GM12874 (cell line): Measurements from ENCODE around the gene NAXD.

Experiments
- TF ChIP-seq, protein P1 (sequence below): IDR thresholded peaks from 2 replicates; pipeline ENCODE4 v1.5.1; 2011; ENCODE audit warnings: low read depth, mild to moderate bottlenecking, control low read depth, low read length, moderate library complexity; ENCODE audit not compliant: insufficient read depth

NAXD gene

DNA sequence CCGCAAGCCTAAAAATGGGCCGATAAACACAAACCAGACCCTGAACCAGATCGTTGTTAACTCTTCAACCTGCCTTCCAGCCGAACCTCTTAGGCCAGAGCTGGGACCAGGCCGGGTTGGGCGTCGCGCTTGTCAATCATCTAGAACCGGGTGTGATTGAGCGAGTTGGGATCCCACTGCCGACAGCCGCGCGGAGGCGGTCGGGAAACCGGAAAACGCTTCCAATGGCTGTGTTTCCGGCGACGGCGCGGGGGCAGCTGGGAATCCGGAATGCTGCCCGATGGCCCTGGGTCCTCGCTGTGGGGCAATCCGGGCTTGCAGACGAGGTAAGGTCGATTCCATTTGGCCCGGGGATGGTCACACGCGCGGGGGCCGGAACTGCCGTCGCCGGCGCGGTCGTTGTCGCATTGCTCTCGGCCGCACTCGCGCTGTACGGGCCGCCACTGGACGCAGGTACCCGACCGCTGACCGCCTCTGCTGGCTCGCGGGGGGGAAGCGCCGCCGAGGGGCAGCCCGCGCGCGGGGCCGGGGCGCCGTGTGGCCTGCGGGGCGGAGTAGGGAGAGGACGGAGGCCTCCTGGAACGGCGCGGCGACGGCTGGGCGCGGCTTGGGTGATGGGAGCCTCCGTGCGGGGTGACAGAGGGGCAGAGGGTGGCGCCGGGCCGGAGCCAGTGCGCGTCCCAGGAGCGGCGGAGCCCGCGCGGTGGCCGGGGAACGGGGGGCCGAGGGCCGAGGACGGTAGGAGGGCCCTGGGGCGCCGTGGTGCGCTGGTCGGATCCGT is at the start of gene NAXD:
TSS of gene NAXD (plus strand) at position 224 of the 781 bp plus-strand sequence. CDS start at position 281, 57 bp downstream.
- TF ChIP-seq, protein P1, sequence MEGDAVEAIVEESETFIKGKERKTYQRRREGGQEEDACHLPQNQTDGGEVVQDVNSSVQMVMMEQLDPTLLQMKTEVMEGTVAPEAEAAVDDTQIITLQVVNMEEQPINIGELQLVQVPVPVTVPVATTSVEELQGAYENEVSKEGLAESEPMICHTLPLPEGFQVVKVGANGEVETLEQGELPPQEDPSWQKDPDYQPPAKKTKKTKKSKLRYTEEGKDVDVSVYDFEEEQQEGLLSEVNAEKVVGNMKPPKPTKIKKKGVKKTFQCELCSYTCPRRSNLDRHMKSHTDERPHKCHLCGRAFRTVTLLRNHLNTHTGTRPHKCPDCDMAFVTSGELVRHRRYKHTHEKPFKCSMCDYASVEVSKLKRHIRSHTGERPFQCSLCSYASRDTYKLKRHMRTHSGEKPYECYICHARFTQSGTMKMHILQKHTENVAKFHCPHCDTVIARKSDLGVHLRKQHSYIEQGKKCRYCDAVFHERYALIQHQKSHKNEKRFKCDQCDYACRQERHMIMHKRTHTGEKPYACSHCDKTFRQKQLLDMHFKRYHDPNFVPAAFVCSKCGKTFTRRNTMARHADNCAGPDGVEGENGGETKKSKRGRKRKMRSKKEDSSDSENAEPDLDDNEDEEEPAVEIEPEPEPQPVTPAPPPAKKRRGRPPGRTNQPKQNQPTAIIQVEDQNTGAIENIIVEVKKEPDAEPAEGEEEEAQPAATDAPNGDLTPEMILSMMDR: no peak

DNA sequence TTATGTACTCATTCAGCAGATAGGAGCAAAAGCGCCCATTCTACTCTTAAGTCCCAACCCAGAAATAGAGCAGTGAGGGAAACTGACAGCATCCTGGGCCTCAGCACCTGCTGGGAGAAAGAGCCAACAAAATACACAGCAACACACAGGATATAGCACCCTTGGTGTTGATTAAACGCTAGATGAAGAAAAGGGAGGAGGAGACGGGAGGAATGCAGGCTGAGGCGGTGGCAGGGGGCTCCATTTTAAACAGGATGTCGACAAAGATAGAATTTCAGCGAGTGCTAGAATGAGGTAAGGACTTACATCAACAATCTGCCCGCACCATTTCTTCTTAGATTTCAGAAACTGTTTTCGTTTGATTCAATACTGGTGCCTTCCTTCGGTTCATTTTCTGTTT is 49.2 kb upstream of the NAXD start:
- TF ChIP-seq, protein P1: no peak

DNA sequence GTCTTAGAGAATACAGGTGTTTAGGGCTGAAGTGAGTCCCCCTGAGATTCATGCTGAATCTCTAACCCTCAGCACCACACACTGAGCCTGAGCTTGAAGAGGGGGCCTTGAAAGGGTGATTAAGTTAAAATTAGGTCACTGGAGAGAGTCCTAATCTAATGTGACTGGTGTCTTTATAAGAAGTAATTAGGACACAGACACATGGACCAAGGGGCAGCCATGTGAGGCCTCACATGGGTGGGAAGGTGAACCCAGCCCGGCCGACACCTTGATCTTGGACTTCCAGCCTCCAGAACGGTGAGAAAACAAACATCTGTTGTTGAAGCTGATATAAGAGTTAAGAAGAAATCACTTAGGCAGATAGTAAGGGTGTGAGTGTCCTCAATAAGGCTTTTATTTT is 46.7 kb upstream of the NAXD start:
- TF ChIP-seq, protein P1: no peak

- TF ChIP-seq, protein P1: no peak
Observed at GRCh38 chr13:110570886-110571285, 44.5 kb upstream of the NAXD start.

DNA sequence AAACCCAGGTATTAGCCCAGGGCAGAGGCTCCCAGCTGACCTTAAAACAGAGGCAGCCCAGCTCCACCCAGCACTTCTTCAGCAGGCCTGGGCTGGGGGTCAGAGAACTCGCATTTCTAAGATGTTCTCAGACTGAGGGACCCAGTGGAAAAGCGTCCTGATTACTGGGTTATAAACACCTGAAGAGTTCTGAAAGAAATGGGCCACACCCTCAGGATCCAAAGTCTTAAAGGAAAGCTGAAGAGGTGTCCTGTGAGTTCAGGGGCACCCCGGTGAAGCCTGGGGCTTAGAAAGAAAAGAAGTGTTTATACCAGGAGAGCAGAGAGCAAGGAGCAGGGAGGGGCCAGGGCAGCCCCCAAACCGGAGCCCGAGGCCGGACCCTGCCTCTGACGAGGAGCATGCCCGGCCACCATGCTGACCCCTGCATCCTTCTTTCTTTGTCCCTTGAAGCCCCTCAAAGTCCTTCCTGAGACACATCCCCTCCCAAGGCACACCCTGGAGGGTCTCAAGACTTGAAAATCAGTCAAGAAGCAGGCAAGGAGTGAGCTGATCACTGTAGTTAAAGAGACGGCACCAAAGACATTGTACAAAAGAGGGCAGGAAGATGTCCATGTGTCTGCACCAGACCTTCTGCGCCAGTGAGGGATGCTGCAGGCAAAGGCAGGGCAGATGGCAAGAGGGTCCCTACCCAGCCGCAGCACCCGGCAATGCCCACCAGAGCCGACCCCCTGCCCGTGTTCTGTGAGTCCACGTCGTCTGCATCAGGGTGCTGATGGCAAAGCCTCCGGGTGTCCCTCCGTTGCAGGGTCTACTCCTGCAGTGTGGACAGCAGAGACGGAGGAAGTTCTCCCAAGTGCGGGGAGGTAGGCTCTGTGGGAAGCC is 43.2 kb upstream of the NAXD start:
- TF ChIP-seq, protein P1: no peak

- TF ChIP-seq, protein P1: no peak
Observed at GRCh38 chr13:110572778-110573118, 42.6 kb upstream of the NAXD start.

DNA sequence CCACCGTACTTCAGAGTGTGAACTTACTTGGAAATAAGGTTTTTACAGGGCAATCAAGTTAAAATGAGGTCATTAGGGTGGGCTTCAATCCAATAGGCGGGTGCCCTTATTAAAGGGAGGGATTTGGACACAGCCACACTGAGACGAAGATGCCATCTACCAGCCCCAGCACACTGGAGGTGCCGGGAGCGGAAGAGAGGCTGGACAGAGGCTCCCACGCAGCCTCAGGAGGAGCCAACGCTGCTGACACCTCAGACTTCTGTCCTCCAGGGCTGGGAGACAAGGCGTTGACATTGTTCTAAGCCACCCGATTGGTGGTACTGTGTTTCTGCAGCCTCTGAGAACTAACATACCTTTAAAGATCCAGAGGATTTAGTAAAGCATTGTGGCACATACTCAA is 41.2 kb upstream of the NAXD start:
- TF ChIP-seq, protein P1: no peak
